NCI-H69 (cell line): Measurements from ENCODE around the gene PRR20E.
"Not testable (repeated sequence)": the region's sequence is repeated elsewhere in the genome, so short reads cannot be mapped to it uniquely, and the experiment has no call there.

Experiments used
- DNase-seq: peaks from one replicate; lab custom pipeline; 2025; lab: John Stamatoyannopoulos, UW

Gene PRR20E

GRCh38 chr13:57166897-57167296, at the start of gene PRR20E:
TSS of gene PRR20E (plus strand) at chr13:57167197. CDS start at chr13:57167584, 387 bp downstream.
- not testable (repeated sequence) for DNase-seq

- DNase-seq, result peak; percentile 67
These were observed 43.3 kb upstream of the PRR20E start for GRCh38 chr13:57123681-57124080.

GRCh38 chr13:57128909-57129308, 38.1 kb upstream of the PRR20E start:
- DNase-seq, result no peak

- no peak for DNase-seq
These were observed 30.9 kb upstream of the PRR20E start for GRCh38 chr13:57136093-57136492.

GRCh38 chr13:57137585-57137984, 29.4 kb upstream of the PRR20E start:
- no peak for DNase-seq

GRCh38 chr13:57138988-57139387, 28.0 kb upstream of the PRR20E start:
- no peak for DNase-seq

GRCh38 chr13:57139781-57140180, 27.2 kb upstream of the PRR20E start:
- not testable (repeated sequence) for DNase-seq

- DNase-seq, result not testable (repeated sequence)
These were observed 26.6 kb upstream of the PRR20E start, which contains the start of gene PRR20A for GRCh38 chr13:57140235-57140968. TSS of gene PRR20A (plus strand) at chr13:57140918. CDS start at chr13:57141305, 387 bp downstream.

GRCh38 chr13:57147188-57147587, 19.8 kb upstream of the PRR20E start, which contains the start of gene PRR20B:
TSS of gene PRR20B (plus strand) at chr13:57147488. CDS start at chr13:57147875, 387 bp downstream.
- DNase-seq, result not testable (repeated sequence)

GRCh38 chr13:57148106-57148505, 18.9 kb upstream of the PRR20E start:
- DNase-seq, result not testable (repeated sequence)

- not testable (repeated sequence) for DNase-seq
These were observed 13.2 kb upstream of the PRR20E start, which contains the start of gene PRR20C for GRCh38 chr13:57153761-57154160. TSS of gene PRR20C (plus strand) at chr13:57154061. CDS start at chr13:57154448, 387 bp downstream.

- DNase-seq, result not testable (repeated sequence)
These were observed 6.7 kb upstream of the PRR20E start, which contains the start of gene PRR20D for GRCh38 chr13:57160332-57160731. TSS of gene PRR20D (plus strand) at chr13:57160632. CDS start at chr13:57161019, 387 bp downstream.

- DNase-seq, result no peak
These were observed 24.7 kb downstream of the PRR20E start for GRCh38 chr13:57191667-57192066.

GRCh38 chr13:57212989-57213388, 46.0 kb downstream of the PRR20E start:
- no peak for DNase-seq
